Measurements from ENCODE around the gene NCAPH2.

Gene NCAPH2

DNA sequence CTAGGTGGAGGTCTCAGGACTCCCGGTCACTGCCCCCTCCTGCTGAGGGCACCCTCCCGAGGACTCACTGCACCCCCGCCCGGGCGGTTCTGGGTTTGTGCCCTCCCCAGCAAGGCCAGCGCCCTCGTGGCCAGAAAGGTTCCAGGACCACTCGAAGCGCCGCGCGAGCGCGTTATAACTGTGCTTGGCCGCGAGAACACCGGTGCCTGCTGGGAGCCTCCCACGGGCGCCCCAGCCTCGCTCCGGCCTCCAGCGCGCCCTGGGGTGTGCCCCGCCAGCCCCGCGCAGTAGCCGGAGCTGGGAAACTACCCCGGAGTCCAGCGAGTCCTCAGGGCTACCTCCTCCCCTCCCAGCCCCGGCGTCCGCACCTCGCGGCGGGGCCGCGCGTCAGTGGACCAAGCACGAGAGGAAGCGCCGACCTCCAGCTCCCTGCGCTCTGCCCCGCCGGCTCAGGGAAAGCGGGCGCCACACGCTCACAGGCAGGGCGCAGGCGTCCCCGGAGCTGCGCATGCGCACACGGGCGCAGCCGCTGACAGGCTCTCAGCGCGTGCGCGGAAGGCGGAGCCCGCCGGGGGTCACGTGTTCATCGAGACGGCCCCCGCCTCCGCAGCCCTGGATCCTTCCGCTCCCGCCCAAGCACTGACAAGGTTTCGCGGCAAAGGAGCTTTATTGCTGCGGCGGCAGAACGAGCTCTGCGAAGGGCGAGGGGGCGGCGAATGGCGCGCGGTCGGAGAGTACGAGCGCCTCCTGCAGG lies 17.3 kb downstream of the NCAPH2 start, which contains the start of gene SCO2:
TSS of gene SCO2 (minus strand) at position 495 of the 754 bp plus-strand sequence. CDS start 1,187 bp downstream, outside the sequence.
- H3K4me2 ChIP-seq (ENCODE audit: low read length), result peak within 1 kb of the TSS; percentile 97
- peaks cover 46% of the 10 kb centered on the region for H3K36me3 ChIP-seq (ENCODE audit: control insufficient read depth, low read length)
- H3K27ac ChIP-seq (ENCODE audit: low read depth, low read length), result peak within 1 kb of the TSS; percentile 83
- H3K4me3 ChIP-seq (ENCODE audit: low read length), result peak within 1 kb of the TSS; percentile 93
- H3K27me3 ChIP-seq (ENCODE audit: control insufficient read depth, low read length), result no peaks in the 10 kb centered on the region
- peaks cover 29% of the 10 kb centered on the region for H3K4me1 ChIP-seq (ENCODE audit: control insufficient read depth, low read length)
- H3K9me3 ChIP-seq (ENCODE audit: control insufficient read depth, insufficient read depth, low read length), result no peaks in the 10 kb centered on the region
- H3F3A ChIP-seq (ENCODE audit: control insufficient read depth, insufficient read depth), result peaks cover 21% of the 10 kb centered on the region
- H3K9me2 ChIP-seq (replicated peaks; ENCODE audit: control insufficient read depth, low read length), result no peaks in the 10 kb centered on the region
- no peaks in the 10 kb centered on the region for H4K20me1 ChIP-seq (ENCODE audit: control insufficient read depth, insufficient read depth, low read depth, low read length)
- H3K79me2 ChIP-seq (ENCODE audit: control insufficient read depth, low read length), result peaks cover 51% of the 10 kb centered on the region
- TF ChIP-seq, protein P1, sequence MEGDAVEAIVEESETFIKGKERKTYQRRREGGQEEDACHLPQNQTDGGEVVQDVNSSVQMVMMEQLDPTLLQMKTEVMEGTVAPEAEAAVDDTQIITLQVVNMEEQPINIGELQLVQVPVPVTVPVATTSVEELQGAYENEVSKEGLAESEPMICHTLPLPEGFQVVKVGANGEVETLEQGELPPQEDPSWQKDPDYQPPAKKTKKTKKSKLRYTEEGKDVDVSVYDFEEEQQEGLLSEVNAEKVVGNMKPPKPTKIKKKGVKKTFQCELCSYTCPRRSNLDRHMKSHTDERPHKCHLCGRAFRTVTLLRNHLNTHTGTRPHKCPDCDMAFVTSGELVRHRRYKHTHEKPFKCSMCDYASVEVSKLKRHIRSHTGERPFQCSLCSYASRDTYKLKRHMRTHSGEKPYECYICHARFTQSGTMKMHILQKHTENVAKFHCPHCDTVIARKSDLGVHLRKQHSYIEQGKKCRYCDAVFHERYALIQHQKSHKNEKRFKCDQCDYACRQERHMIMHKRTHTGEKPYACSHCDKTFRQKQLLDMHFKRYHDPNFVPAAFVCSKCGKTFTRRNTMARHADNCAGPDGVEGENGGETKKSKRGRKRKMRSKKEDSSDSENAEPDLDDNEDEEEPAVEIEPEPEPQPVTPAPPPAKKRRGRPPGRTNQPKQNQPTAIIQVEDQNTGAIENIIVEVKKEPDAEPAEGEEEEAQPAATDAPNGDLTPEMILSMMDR (IDR thresholded peaks at IDR 0.05; ENCODE audit: low read depth, low read length, poor library complexity, severe bottlenecking), result no peak
- no peak for TF ChIP-seq EZH2phosphoT487 (IDR thresholded peaks at IDR 0.05; ENCODE audit: borderline replicate concordance, low read length)

DNA sequence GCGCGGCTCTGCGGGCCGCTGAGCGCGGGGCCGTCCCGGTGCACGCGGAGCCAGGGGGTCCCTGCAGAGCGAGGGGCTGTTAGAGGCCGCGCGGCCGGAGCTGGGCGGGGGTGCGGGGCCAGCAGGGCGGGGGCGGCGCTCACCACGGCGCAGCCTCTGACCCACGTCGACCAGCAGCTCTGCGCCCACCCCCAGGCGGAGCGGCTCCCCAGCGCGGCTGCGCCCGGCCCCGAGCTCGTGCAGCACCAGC lies 17.8 kb downstream of the NCAPH2 start:
- Histone ChIP-seq H3F3A (ENCODE audit: control insufficient read depth, insufficient read depth) (peaks cover 21% of the 10 kb centered on the region), H3K4me3 (ENCODE audit: low read length) (peak overlapping the region; percentile 93), H3K4me2 (ENCODE audit: low read length) (peak overlapping the region; percentile 97), H3K27me3 (ENCODE audit: control insufficient read depth, low read length) (no peaks in the 10 kb centered on the region), H3K9me2 (replicated peaks; ENCODE audit: control insufficient read depth, low read length) (no peaks in the 10 kb centered on the region), H3K36me3 (ENCODE audit: control insufficient read depth, low read length) (peaks cover 45% of the 10 kb centered on the region), H3K9me3 (ENCODE audit: control insufficient read depth, insufficient read depth, low read length) (no peaks in the 10 kb centered on the region), H3K27ac (ENCODE audit: low read depth, low read length) (peak overlapping the region; percentile 83), H4K20me1 (ENCODE audit: control insufficient read depth, insufficient read depth, low read depth, low read length) (no peaks in the 10 kb centered on the region), H3K79me2 (ENCODE audit: control insufficient read depth, low read length) (peaks cover 51% of the 10 kb centered on the region), H3K4me1 (ENCODE audit: control insufficient read depth, low read length) (peaks cover 33% of the 10 kb centered on the region)
- no peak for TF ChIP-seq EZH2phosphoT487 (IDR thresholded peaks at IDR 0.05; ENCODE audit: borderline replicate concordance, low read length)
- TF ChIP-seq, protein P1 (IDR thresholded peaks at IDR 0.05; ENCODE audit: low read depth, low read length, poor library complexity, severe bottlenecking), result no peak

GRCh38 chr22:50526108-50526833 lies 18.2 kb downstream of the NCAPH2 start:
- TF ChIP-seq, protein P1 (IDR thresholded peaks at IDR 0.05; ENCODE audit: low read depth, low read length, poor library complexity, severe bottlenecking), result peak; percentile 88
- TF ChIP-seq EZH2phosphoT487 (IDR thresholded peaks at IDR 0.05; ENCODE audit: borderline replicate concordance, low read length), result no peak
- H3K4me2 ChIP-seq (ENCODE audit: low read length), result peak overlapping the region; percentile 97

More at GRCh38 chr22:50526108-50526833, 18.2 kb downstream of the NCAPH2 start:
- peaks cover 33% of the 10 kb centered on the region for H3K4me1 ChIP-seq (ENCODE audit: control insufficient read depth, low read length)
- no peaks in the 10 kb centered on the region for H3K27me3 ChIP-seq (ENCODE audit: control insufficient read depth, low read length)
- peaks cover 21% of the 10 kb centered on the region for H3F3A ChIP-seq (ENCODE audit: control insufficient read depth, insufficient read depth)
- H3K27ac ChIP-seq (ENCODE audit: low read depth, low read length), result peak overlapping the region; percentile 83
- H3K9me2 ChIP-seq (replicated peaks; ENCODE audit: control insufficient read depth, low read length), result no peaks in the 10 kb centered on the region
- no peaks in the 10 kb centered on the region for H3K9me3 ChIP-seq (ENCODE audit: control insufficient read depth, insufficient read depth, low read length)
- H3K79me2 ChIP-seq (ENCODE audit: control insufficient read depth, low read length), result peaks cover 49% of the 10 kb centered on the region
- no peaks in the 10 kb centered on the region for H4K20me1 ChIP-seq (ENCODE audit: control insufficient read depth, insufficient read depth, low read depth, low read length)
- peak overlapping the region; percentile 93 for H3K4me3 ChIP-seq (ENCODE audit: low read length)
- H3K36me3 ChIP-seq (ENCODE audit: control insufficient read depth, low read length), result peaks cover 42% of the 10 kb centered on the region
